Tibial artery (tissue), 4 donors: ENCODE data around the gene KDM5A.
A peak's percentile ranks its signal among the peaks of the same experiment; 100 is the strongest.

Source experiments
- DNase-seq, 2 donors: peaks; one replicate each; pipeline ENCODE4 v3.0.0-alpha.2; 2019
- H3K27ac ChIP-seq, 2 donors: fragments of 200-600 bp; sonication (generic) in 1 of 2; 1 replicate in 1 of 2; 2 replicates in 1 of 2; pipeline ENCODE4 v1.5.1; 2018 to 2019; ENCODE audit warnings: mild to moderate bottlenecking in 1 of 2
- H3K27me3 ChIP-seq, 2 donors: fragments of 200-600 bp; sonication (generic) in 1 of 2; one replicate each; pipeline versions ENCODE4 v1.5.1 to v1.6.0; 2016 to 2019
- H3K36me3 ChIP-seq, 3 donors: fragments of 200-600 bp; sonication (generic) in 2 of 3; one replicate each; pipeline ENCODE4 v1.5.1; 2016 to 2019; ENCODE audit warnings: mild to moderate bottlenecking in 2 of 3
- H3K4me1 ChIP-seq, 4 donors: fragments of 200-600 bp; sonication (generic) in 2 of 4; 1 replicate in 3 of 4; 2 replicates in 1 of 4; pipeline ENCODE4 v1.5.1; 2016 to 2019
- H3K4me3 ChIP-seq, 2 donors: fragments of 200-600 bp; sonication (generic) in 1 of 2; 1 replicate in 1 of 2; 2 replicates in 1 of 2; pipeline ENCODE4 v1.5.1; 2018 to 2019; ENCODE audit warnings: mild to moderate bottlenecking in 2 of 2
- H3K9me3 ChIP-seq, 3 donors: fragments of 200-600 bp; sonication (generic) in 1 of 3; one replicate each; pipeline ENCODE4 v1.5.1; 2016 to 2019
- intact Hi-C: fragments of 100-400 bp; cut with DNase I; formaldehyde crosslinking; loops from one replicate; pipeline ENCODE4 v1.15.0; 2023; ENCODE audit warnings: low total_unique reads
- TF ChIP-seq, protein P1 (sequence below), 2 experiments: fragments of 200-600 bp in 1 of 2; fragments of 450-650 bp in 1 of 2; IDR thresholded peaks; one replicate each; pipeline ENCODE4 v1.5.1; 2017 to 2019; ENCODE audit warnings: antibody characterized with exemption in 2 of 2, mild to moderate bottlenecking in 1 of 2, moderate library complexity in 1 of 2

Gene KDM5A

GRCh38 chr12:233615-233968 lies 155.5 kb downstream of the KDM5A start:
- H3K27me3 ChIP-seq: peaks cover 0 to 9% of the 10 kb centered on the region in 2 donors
- H3K9me3 ChIP-seq: peaks cover 0 to 15% (median 13%) of the 10 kb centered on the region in 3 donors
- no peak overlapping the region for H3K4me3 ChIP-seq
- intact Hi-C loops: no loop called here
- TF ChIP-seq, protein P1, sequence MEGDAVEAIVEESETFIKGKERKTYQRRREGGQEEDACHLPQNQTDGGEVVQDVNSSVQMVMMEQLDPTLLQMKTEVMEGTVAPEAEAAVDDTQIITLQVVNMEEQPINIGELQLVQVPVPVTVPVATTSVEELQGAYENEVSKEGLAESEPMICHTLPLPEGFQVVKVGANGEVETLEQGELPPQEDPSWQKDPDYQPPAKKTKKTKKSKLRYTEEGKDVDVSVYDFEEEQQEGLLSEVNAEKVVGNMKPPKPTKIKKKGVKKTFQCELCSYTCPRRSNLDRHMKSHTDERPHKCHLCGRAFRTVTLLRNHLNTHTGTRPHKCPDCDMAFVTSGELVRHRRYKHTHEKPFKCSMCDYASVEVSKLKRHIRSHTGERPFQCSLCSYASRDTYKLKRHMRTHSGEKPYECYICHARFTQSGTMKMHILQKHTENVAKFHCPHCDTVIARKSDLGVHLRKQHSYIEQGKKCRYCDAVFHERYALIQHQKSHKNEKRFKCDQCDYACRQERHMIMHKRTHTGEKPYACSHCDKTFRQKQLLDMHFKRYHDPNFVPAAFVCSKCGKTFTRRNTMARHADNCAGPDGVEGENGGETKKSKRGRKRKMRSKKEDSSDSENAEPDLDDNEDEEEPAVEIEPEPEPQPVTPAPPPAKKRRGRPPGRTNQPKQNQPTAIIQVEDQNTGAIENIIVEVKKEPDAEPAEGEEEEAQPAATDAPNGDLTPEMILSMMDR (IDR thresholded peaks at IDR 0.05): no peak
- no peaks in the 10 kb centered on the region for H3K4me1 ChIP-seq
- no peak for DNase-seq
- H3K36me3 ChIP-seq: no peaks in the 10 kb centered on the region
- no peak overlapping the region for H3K27ac ChIP-seq

DNA sequence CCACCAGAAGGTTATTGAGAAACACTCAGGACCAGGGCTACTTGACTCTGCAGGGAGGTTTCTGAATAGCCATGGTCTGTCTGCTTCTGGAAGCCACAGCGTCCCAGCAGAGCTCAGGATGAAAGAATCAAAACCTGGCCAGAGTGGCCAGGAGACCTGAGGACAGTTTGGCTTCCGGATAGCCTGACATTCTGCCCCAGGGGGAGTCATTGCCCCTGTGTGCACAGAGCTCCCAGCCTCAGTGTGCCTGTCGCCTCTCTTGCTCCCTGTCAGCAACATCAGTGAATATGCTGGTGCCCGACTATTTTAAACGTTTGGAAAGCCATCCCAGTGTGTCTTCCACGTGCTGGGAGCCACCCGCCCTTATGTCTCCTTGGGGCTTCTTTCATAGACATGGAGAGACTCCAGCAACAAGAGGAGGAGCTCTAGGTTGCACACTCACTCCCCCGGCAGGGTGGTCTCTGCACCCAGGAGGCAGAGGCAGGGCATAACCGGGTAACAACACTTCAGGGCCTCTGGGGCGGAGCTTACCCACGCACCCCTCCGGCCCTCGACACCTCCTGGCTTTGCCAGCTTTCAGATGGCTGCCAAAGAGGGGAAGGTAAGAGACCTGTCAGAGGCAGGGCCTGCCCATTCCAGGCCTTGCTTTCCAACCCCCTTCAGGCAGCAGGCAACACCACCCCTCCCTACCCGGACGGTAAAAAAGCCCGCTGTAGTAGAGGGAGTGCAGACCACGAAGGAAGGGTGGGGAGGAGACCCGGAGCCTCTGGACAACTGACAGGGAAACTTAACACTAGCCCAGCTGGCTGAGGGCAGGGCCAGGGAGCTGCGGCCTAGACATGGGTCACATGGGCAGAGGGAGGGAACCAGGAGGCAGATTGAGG lies 156.1 kb downstream of the KDM5A start:
- Histone ChIP-seq H3K4me3 (no peak overlapping the region), H3K9me3 (peaks cover 0 to 15% (median 13%) of the 10 kb centered on the region in 3 donors), H3K36me3 (no peaks in the 10 kb centered on the region), H3K4me1 (no peaks in the 10 kb centered on the region), H3K27ac (no peak overlapping the region), H3K27me3 (peaks cover 0 to 9% of the 10 kb centered on the region in 2 donors)
- DNase-seq: peak; percentile 33 to 58
- intact Hi-C loops: no loop called here
- TF ChIP-seq, protein P1 (IDR thresholded peaks at IDR 0.05): no peak

DNA sequence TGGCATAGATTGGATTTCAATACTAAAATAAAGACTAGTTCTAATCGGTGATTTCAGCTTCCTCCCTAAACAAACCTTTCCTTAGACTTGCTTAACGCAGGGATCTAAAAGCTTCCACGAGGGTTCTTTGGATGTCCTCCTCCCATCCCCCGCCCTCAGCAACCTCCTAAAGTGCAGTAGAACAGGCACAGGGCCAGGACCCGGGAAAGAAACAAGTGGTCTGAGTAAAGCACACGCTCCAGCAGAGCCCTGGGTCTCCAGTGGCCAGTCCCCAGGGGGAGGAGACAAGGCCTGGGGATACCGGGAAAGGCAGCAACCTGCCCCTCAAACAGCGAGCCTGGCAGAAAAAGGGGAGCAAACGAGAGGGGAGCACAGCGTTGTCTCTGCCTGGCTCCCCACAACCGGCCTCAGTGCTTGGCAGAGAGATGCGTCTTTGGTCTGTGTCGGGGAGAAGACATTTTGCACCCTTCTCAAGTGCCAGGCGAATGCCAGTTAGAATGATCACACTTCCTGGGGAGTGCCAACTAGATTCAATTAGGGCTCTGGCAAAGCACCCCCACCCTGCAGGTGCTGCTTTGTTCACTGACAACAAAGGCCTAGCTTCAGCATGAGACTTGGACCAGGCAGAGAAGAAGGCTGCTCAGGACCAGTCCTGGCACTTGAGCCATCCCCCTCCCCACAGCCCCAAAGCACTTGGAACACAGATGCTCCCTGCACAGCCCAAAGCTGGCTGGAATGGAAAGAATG lies 158.0 kb downstream of the KDM5A start:
- TF ChIP-seq, protein P1 (IDR thresholded peaks at IDR 0.05): no peak
- Histone ChIP-seq H3K4me1 (no peaks in the 10 kb centered on the region), H3K9me3 (peaks cover 0 to 9% (median 5%) of the 10 kb centered on the region in 3 donors), H3K27ac (no peak overlapping the region), H3K27me3 (peaks cover 0 to 14% of the 10 kb centered on the region in 2 donors), H3K36me3 (no peaks in the 10 kb centered on the region), H3K4me3 (no peak overlapping the region)
- intact Hi-C loops: no loop called here
- DNase-seq: peak in 1 of 2 donors; percentile 61
